ENCODE measurements around the gene WDFY4. TPM values are rescaled to one million over a fixed set of nuclear protein-coding genes. Genes with fewer than 3 reads are reported as not detected.

WDFY4 gene
- total RNA-seq, 1 experiment from 2014 or later = 0.23 TPM

- DNase-seq (ENCODE audit: low read depth, low spot score) (no peak), ATAC-seq (no peak)
- POLR2A ChIA-PET = no interaction called here
- intact Hi-C loops (cut with micrococcal nuclease; ENCODE audit: unreplicated experiment) = no loop called here
- in situ Hi-C loops (cut with HindIII; ENCODE audit: low pct_unique_long_range_greater_than_20kb, low sequenced_read_pairs) = no loop called here
- CTCF ChIA-PET = no interaction called here
- no peak overlapping the region for H3K27ac ChIP-seq (ENCODE audit: low read length)
- no TSS peak for BruUV-seq (replicated peaks)
- no peak for TF ChIP-seq POLR2AphosphoS5 (IDR thresholded peaks at IDR 0.05; ENCODE audit: low read depth, low read length)
- H3K4me1 ChIP-seq (ENCODE audit: control insufficient read depth, insufficient read depth, low read length) = no peaks in the 10 kb centered on the region
- H3K4me3 ChIP-seq (ENCODE audit: low read depth in 2 of 2, low read length in 2 of 2) = no peak overlapping the region
- H3K27me3 ChIP-seq (ENCODE audit: control insufficient read depth, insufficient read depth, low read length) = no peaks in the 10 kb centered on the region; the same call in 1 of the 2 replicates
- no peaks in the 10 kb centered on the region for H3K9me3 ChIP-seq (ENCODE audit: control insufficient read depth, insufficient read depth, low read depth, low read length)
- no peaks in the 10 kb centered on the region for H3K36me3 ChIP-seq (ENCODE audit: control insufficient read depth, insufficient read depth, low read length)
Measured at GRCh38 chr10:48881937-48882336, 197.3 kb downstream of the WDFY4 start.

DNA sequence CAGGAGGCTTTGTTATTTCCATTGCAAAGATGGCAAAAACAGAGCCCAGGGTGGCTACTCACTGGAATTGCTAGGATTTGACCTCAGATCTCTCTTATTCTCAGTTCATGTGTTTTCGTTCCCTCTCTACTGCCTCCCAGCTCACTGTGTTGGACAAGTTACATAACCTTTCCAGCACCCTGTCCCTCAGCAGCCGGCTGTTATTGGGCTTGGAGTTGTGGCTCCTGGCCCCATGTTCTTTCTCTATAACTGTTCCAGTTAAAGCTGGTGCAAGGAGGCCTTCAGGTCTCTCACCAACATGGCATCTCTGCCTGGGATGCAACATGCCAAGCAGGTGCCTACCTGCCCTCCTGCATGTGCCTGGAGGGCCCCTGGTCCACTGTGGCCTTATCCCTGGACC is 198.2 kb downstream of the WDFY4 start:
- no peak overlapping the region for H3K4me3 ChIP-seq (ENCODE audit: low read depth in 2 of 2, low read length in 2 of 2)
- no peaks in the 10 kb centered on the region for H3K36me3 ChIP-seq (ENCODE audit: control insufficient read depth, insufficient read depth, low read length)
- H3K27me3 ChIP-seq (ENCODE audit: control insufficient read depth, insufficient read depth, low read length) = no peaks in the 10 kb centered on the region; the same call in 1 of the 2 replicates
- DNase-seq (ENCODE audit: low read depth, low spot score) (no peak), ATAC-seq (no peak)
- no peaks in the 10 kb centered on the region for H3K4me1 ChIP-seq (ENCODE audit: control insufficient read depth, insufficient read depth, low read length)
- POLR2A ChIA-PET = no interaction called here
- H3K27ac ChIP-seq (ENCODE audit: low read length) = no peak overlapping the region
- BruUV-seq (replicated peaks) = no TSS peak
- intact Hi-C loops (cut with micrococcal nuclease; ENCODE audit: unreplicated experiment) (no loop called here), in situ Hi-C loops (cut with HindIII; ENCODE audit: low pct_unique_long_range_greater_than_20kb, low sequenced_read_pairs) (no loop called here)
- TF ChIP-seq TCF7L2 (IDR thresholded peaks at IDR 0.05; ENCODE audit: low read depth, low read length) (no peak), POLR2AphosphoS5 (IDR thresholded peaks at IDR 0.05; ENCODE audit: low read depth, low read length) (no peak)
- no peaks in the 10 kb centered on the region for H3K9me3 ChIP-seq (ENCODE audit: control insufficient read depth, insufficient read depth, low read depth, low read length)
- CTCF ChIA-PET = no interaction called here

DNA sequence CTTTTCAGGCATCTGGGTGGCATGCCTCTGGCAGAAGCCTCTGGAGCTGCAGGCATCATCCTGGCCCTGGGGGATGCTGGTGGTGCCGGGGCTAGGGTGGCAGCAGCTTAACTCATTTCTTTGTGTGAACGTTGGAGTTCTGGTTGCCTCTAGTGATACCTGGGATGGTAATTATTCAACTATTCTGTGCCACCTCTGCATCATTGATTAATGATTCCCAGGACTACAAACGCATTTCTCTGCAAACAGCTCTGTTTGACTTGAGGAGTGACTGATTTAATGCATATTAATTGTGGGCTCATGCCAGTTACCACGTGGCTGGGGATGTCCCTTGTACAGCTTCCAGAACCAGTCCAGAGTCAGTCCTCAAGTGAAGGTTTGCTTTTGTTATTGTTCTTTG is 199.0 kb downstream of the WDFY4 start:
- in situ Hi-C loops (cut with HindIII; ENCODE audit: low pct_unique_long_range_greater_than_20kb, low sequenced_read_pairs) = no loop called here
- no peaks in the 10 kb centered on the region for H3K4me1 ChIP-seq (ENCODE audit: control insufficient read depth, insufficient read depth, low read length)
- ChIA-PET POLR2A (no interaction called here), CTCF (no interaction called here)
- intact Hi-C loops (cut with micrococcal nuclease; ENCODE audit: unreplicated experiment) = no loop called here
- BruUV-seq (replicated peaks) = no TSS peak
- no peaks in the 10 kb centered on the region; the same call in 1 of the 2 replicates for H3K27me3 ChIP-seq (ENCODE audit: control insufficient read depth, insufficient read depth, low read length)
- no peaks in the 10 kb centered on the region for H3K9me3 ChIP-seq (ENCODE audit: control insufficient read depth, insufficient read depth, low read depth, low read length)
- no peaks in the 10 kb centered on the region for H3K36me3 ChIP-seq (ENCODE audit: control insufficient read depth, insufficient read depth, low read length)
- H3K4me3 ChIP-seq (ENCODE audit: low read depth in 2 of 2, low read length in 2 of 2) = no peak overlapping the region
- no peak for TF ChIP-seq REST (IDR thresholded peaks at IDR 0.05; ENCODE audit: insufficient read depth in 1 of 2, low read depth in 2 of 2, low read length in 1 of 2)
- no peak for TF ChIP-seq SIN3A (IDR thresholded peaks at IDR 0.05; ENCODE audit: borderline replicate concordance, insufficient read depth, low read depth, low read length)
- no peak for TF ChIP-seq TCF7L2 (IDR thresholded peaks at IDR 0.05; ENCODE audit: low read depth, low read length)
- TF ChIP-seq POLR2AphosphoS5 (IDR thresholded peaks at IDR 0.05; ENCODE audit: low read depth, low read length) = no peak
- TF ChIP-seq, protein P1, sequence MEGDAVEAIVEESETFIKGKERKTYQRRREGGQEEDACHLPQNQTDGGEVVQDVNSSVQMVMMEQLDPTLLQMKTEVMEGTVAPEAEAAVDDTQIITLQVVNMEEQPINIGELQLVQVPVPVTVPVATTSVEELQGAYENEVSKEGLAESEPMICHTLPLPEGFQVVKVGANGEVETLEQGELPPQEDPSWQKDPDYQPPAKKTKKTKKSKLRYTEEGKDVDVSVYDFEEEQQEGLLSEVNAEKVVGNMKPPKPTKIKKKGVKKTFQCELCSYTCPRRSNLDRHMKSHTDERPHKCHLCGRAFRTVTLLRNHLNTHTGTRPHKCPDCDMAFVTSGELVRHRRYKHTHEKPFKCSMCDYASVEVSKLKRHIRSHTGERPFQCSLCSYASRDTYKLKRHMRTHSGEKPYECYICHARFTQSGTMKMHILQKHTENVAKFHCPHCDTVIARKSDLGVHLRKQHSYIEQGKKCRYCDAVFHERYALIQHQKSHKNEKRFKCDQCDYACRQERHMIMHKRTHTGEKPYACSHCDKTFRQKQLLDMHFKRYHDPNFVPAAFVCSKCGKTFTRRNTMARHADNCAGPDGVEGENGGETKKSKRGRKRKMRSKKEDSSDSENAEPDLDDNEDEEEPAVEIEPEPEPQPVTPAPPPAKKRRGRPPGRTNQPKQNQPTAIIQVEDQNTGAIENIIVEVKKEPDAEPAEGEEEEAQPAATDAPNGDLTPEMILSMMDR (IDR thresholded peaks at IDR 0.05) = no peak
- no peak for ATAC-seq
- no peak overlapping the region for H3K27ac ChIP-seq (ENCODE audit: low read length)
- no peak for DNase-seq (ENCODE audit: low read depth, low spot score)
